Activated CD4-positive, CD25-positive, alpha-beta regulatory T cell (primary cell): ENCODE results near the gene PLA2G12A.
A peak's percentile ranks its signal among the peaks of the same experiment; 100 is the strongest.

Source experiments
- DNase-seq, 4 experiments: peaks; one replicate each; lab custom pipeline; 2025; lab: John Stamatoyannopoulos, UW

The PLA2G12A gene

GRCh38 chr4:109729718-109730618, at the start of gene PLA2G12A:
PLA2G12A (minus strand) TSS chr4:109730070; CDS start chr4:109729809, 261 bp downstream.
- peak; percentile 46 to 74 (median 60) for DNase-seq

- DNase-seq, result no peak
These were observed 35.0 kb upstream of the PLA2G12A start for GRCh38 chr4:109764789-109765402.

- DNase-seq, result no peak
These were observed 34.5 kb upstream of the PLA2G12A start for GRCh38 chr4:109764376-109764775.

GRCh38 chr4:109760682-109761081, 30.8 kb upstream of the PLA2G12A start:
- DNase-seq, result no peak

GRCh38 chr4:109755656-109756055, 25.8 kb upstream of the PLA2G12A start:
- no peak for DNase-seq

GRCh38 chr4:109754093-109754857, 24.4 kb upstream of the PLA2G12A start:
- no peak for DNase-seq

- no peak for DNase-seq
These were observed 22.7 kb upstream of the PLA2G12A start for GRCh38 chr4:109752525-109752924.

- DNase-seq, result no peak
These were observed 22.0 kb upstream of the PLA2G12A start for GRCh38 chr4:109751852-109752251.

GRCh38 chr4:109750652-109751244, 20.9 kb upstream of the PLA2G12A start:
- no peak for DNase-seq

GRCh38 chr4:109749388-109750082, 19.7 kb upstream of the PLA2G12A start:
- no peak for DNase-seq

- DNase-seq, result no peak
These were observed 18.2 kb upstream of the PLA2G12A start for GRCh38 chr4:109748114-109748513.

GRCh38 chr4:109746728-109747127, 16.9 kb upstream of the PLA2G12A start:
- no peak for DNase-seq

GRCh38 chr4:109745830-109746229, 16.0 kb upstream of the PLA2G12A start:
- no peak for DNase-seq

GRCh38 chr4:109739547-109739946, 9.7 kb upstream of the PLA2G12A start:
- DNase-seq, result no peak

GRCh38 chr4:109738104-109738872, 8.4 kb upstream of the PLA2G12A start:
- DNase-seq, result no peak

- no peak for DNase-seq
These were observed 5.9 kb upstream of the PLA2G12A start for GRCh38 chr4:109735566-109736365.

- no peak for DNase-seq
These were observed 3.9 kb upstream of the PLA2G12A start for GRCh38 chr4:109733728-109734127.

- DNase-seq, result no peak
These were observed 1.0 kb upstream of the PLA2G12A start for GRCh38 chr4:109730619-109731545.
